ENCODE results near the gene ZNF296.

- TF ChIP-seq CTCF (IDR thresholded peaks at IDR 0.05; ENCODE audit: extremely low read depth in 1 of 2, insufficient read depth in 1 of 2, low read depth in 1 of 2, low read length in 2 of 2) (no peak), POLR2A (IDR thresholded peaks at IDR 0.05; ENCODE audit: low read depth, low read length) (no peak), POLR2AphosphoS5 (IDR thresholded peaks at IDR 0.05; ENCODE audit: insufficient read depth, low read depth, low read length) (no peak), JUN (IDR thresholded peaks at IDR 0.05; ENCODE audit: borderline replicate concordance, insufficient read depth, insufficient read length, low read depth) (no peak), MYC (IDR thresholded peaks at IDR 0.05; ENCODE audit: low read depth, low read length) (no peak), EZH2 (IDR thresholded peaks at IDR 0.05; ENCODE audit: borderline replicate concordance, low read depth, low read length, severe bottlenecking) (no peak), MAX (IDR thresholded peaks at IDR 0.05; ENCODE audit: insufficient read depth, insufficient read length) (no peak), GATA2 (IDR thresholded peaks at IDR 0.05; ENCODE audit: insufficient read depth, insufficient read length, low read depth, low read length) (no peak), FOS (IDR thresholded peaks at IDR 0.05; ENCODE audit: borderline replicate concordance, insufficient read depth, low read length) (no peak)
Observed at GRCh38 chr19:45046355-45046754, 29.9 kb downstream of the ZNF296 start.
